Measurements from ENCODE around the gene OR1E1.

DNA sequence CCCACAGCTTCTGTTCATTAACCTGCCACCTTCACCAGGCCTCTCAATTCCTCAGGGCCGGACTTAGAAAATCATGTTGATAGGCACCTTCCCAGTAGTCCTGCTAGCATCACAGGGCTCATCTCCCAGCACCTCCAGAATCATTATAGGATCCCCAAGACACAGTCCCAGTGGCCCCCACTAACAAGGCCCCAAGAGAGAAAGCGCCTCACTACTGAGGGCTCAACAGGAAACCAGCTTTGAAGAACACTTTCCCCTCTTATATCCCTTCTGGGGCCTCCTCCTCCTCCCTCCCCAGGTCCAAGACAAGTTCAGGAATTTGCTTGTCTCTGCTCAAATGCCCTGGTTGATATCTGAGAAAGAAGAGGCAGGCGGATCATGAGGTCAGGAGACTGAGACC lies 12.9 kb upstream of the OR1E1 start, which contains the start of gene OR3A3:
- no peak for TF ChIP-seq GATA2 (IDR thresholded peaks at IDR 0.05; ENCODE audit: low read depth, low read length)
- no peak for TF ChIP-seq GATA3 (IDR thresholded peaks at IDR 0.05; ENCODE audit: low read depth, low read length)

Data from SH-SY5Y (cell line).